Gastroesophageal sphincter (tissue), 3 donors: ENCODE results near the gene MACROD1.

ENCODE experiments used
- EP300 ChIP-seq: sonication (generic); formaldehyde crosslinking; IDR thresholded peaks from one replicate; pipeline ENCODE4 v1.6.1; 2017; ENCODE audit warnings: antibody characterized with exemption, mild to moderate bottlenecking
- POLR2A ChIP-seq, 2 donors: fragments of 450-650 bp; IDR thresholded peaks; one replicate each; pipeline ENCODE4 v1.6.1; 2017; ENCODE audit warnings: antibody characterized with exemption in 2 of 2, mild to moderate bottlenecking in 2 of 2, moderate library complexity in 1 of 2
- POLR2AphosphoS5 ChIP-seq: sonication (generic); formaldehyde crosslinking; IDR thresholded peaks from one replicate; pipeline ENCODE4 v1.6.1; 2017; ENCODE audit warnings: antibody characterized with exemption
- TF ChIP-seq, protein P1 (sequence below), 4 experiments: fragments of 200-600 bp in 2 of 4; fragments of 450-650 bp in 2 of 4; sonication (generic) in 1 of 4; IDR thresholded peaks; one replicate each; pipeline ENCODE4 v1.5.1; 2017 to 2019; ENCODE audit warnings: antibody characterized with exemption in 4 of 4, mild to moderate bottlenecking in 2 of 4, moderate library complexity in 2 of 4

GRCh38 chr11:63969461-63969860 lies 196.5 kb downstream of the MACROD1 start:
- TF ChIP-seq, protein P1, sequence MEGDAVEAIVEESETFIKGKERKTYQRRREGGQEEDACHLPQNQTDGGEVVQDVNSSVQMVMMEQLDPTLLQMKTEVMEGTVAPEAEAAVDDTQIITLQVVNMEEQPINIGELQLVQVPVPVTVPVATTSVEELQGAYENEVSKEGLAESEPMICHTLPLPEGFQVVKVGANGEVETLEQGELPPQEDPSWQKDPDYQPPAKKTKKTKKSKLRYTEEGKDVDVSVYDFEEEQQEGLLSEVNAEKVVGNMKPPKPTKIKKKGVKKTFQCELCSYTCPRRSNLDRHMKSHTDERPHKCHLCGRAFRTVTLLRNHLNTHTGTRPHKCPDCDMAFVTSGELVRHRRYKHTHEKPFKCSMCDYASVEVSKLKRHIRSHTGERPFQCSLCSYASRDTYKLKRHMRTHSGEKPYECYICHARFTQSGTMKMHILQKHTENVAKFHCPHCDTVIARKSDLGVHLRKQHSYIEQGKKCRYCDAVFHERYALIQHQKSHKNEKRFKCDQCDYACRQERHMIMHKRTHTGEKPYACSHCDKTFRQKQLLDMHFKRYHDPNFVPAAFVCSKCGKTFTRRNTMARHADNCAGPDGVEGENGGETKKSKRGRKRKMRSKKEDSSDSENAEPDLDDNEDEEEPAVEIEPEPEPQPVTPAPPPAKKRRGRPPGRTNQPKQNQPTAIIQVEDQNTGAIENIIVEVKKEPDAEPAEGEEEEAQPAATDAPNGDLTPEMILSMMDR (IDR thresholded peaks at IDR 0.05), result no peak
- no peak for TF ChIP-seq POLR2AphosphoS5
- TF ChIP-seq POLR2A (IDR thresholded peaks at IDR 0.05), result no peak
- TF ChIP-seq EP300, result no peak
